Measurements from ENCODE around the gene MAB21L3. TPM values are rescaled to one million over a fixed set of nuclear protein-coding genes. Genes with fewer than 3 reads are reported as not detected.

The MAB21L3 gene
- total and polyA plus RNA-seq, 2 of the 13 experiments (the other 11 are each of a cell fraction or from before 2014, with no cell fraction given): 0.55 to 4.1 TPM

- H3K79me2 ChIP-seq (ENCODE audit: insufficient read depth, low read length): no peaks in the 10 kb centered on the region
- TF ChIP-seq ZNF274 (CRISPR knock-in tag; IDR thresholded peaks at IDR 0.05) (no peak), ZBTB34 (CRISPR knock-in tag; IDR thresholded peaks at IDR 0.05) (no peak), CTCF (CRISPR knock-in tag; IDR thresholded peaks at IDR 0.05) (peak; percentile 20; the same call in 1 of the 2 replicates)
- no peak overlapping the region for H3K4me3 ChIP-seq (replicated peaks in 1 of 3; ENCODE audit: insufficient read depth in 1 of 3, low read depth in 2 of 3, low read length in 3 of 3)
- DNase-seq (ENCODE audit: low spot score) (no peak), FAIRE-seq (no peak), ATAC-seq (no peak)
- no TSS peak for BruUV-seq (replicated peaks)
- H3K36me3 ChIP-seq (replicated peaks in 1 of 2; ENCODE audit: control insufficient read depth in 1 of 2, insufficient read depth in 2 of 2, low read length in 2 of 2): no peaks in the 10 kb centered on the region
- intact Hi-C loops (cut with micrococcal nuclease; ENCODE audit: unreplicated experiment): no loop called here
- no peak overlapping the region for H3K9ac ChIP-seq (ENCODE audit: insufficient read depth, low read depth, low read length)
- no peak overlapping the region for H3K4me2 ChIP-seq (ENCODE audit: low read depth, low read length)
- H3K27ac ChIP-seq (ENCODE audit: extremely low read length, insufficient read depth, low read length): no peak overlapping the region
- 67% methylated on average over 3 of the region's 4 CpGs for WGBS (ENCODE audit: low lambda C conversion rate)
- peaks cover 7% of the 10 kb centered on the region for H3K9me3 ChIP-seq (ENCODE audit: low read length)
- H4K20me1 ChIP-seq (ENCODE audit: insufficient read depth, low read length): no peaks in the 10 kb centered on the region
- ChIA-PET CTCF (ENCODE audit: low intra/inter-chr PET ratio, low total read pairs) (no interaction called here), POLR2A (interaction anchor here (1.2 kb wide), 1 partner anchor 270 kb away, joined by 3 read pairs; no protein-coding TSS in a partner anchor)
- peaks cover 32% of the 10 kb centered on the region for H3K4me1 ChIP-seq (ENCODE audit: insufficient read depth, low read length)
- no peak overlapping the region for H2AFZ ChIP-seq (ENCODE audit: low read length)
- in situ Hi-C loops (cut with HindIII; ENCODE audit: extremely low pct_ligation_motif_present, low pct_unique_long_range_greater_than_20kb): loop anchor here (5.0 to 10.0 kb wide), 3 partner anchors 57 to 349 kb away; no protein-coding TSS in a partner anchor
- H3K27me3 ChIP-seq (ENCODE audit: control insufficient read depth in 1 of 2, insufficient read depth in 2 of 2, low read length in 2 of 2): peaks cover 0 to 2% of the 10 kb centered on the region in 2 experiments; a peak in 1 of 5 replicates
These were observed 36.8 kb downstream of the MAB21L3 start for GRCh38 chr1:116147972-116148371.

- WGBS (ENCODE audit: low lambda C conversion rate): 79% methylated on average over 3 of the region's 3 CpGs
- Histone ChIP-seq H3K9me3 (ENCODE audit: low read length) (peaks cover 4% of the 10 kb centered on the region), H3K79me2 (ENCODE audit: insufficient read depth, low read length) (no peaks in the 10 kb centered on the region), H3K27me3 (ENCODE audit: control insufficient read depth in 1 of 2, insufficient read depth in 2 of 2, low read length in 2 of 2) (peaks cover 0 to 2% of the 10 kb centered on the region in 2 experiments; a peak in 1 of 5 replicates), H3K36me3 (replicated peaks in 1 of 2; ENCODE audit: control insufficient read depth in 1 of 2, insufficient read depth in 2 of 2, low read length in 2 of 2) (no peaks in the 10 kb centered on the region), H3K9ac (ENCODE audit: insufficient read depth, low read depth, low read length) (no peak overlapping the region), H3K4me1 (ENCODE audit: insufficient read depth, low read length) (peaks cover 42% of the 10 kb centered on the region), H3K4me3 (replicated peaks in 1 of 3; ENCODE audit: insufficient read depth in 1 of 3, low read depth in 2 of 3, low read length in 3 of 3) (no peak overlapping the region), H4K20me1 (ENCODE audit: insufficient read depth, low read length) (no peaks in the 10 kb centered on the region), H3K4me2 (ENCODE audit: low read depth, low read length) (no peak overlapping the region), H2AFZ (ENCODE audit: low read length) (no peak overlapping the region), H3K27ac (ENCODE audit: extremely low read length, insufficient read depth, low read length) (no peak overlapping the region)
- no peak for FAIRE-seq
- BruUV-seq (replicated peaks): no TSS peak
- in situ Hi-C loops (cut with HindIII; ENCODE audit: extremely low pct_ligation_motif_present, low pct_unique_long_range_greater_than_20kb): loop anchor here (5.0 to 10.0 kb wide), 3 partner anchors 56 to 348 kb away; no protein-coding TSS in a partner anchor
- intact Hi-C loops (cut with micrococcal nuclease; ENCODE audit: unreplicated experiment): no loop called here
- no peak for DNase-seq (ENCODE audit: low spot score)
- POLR2A ChIA-PET: no interaction called here
- ATAC-seq: no peak
- CTCF ChIA-PET (ENCODE audit: low intra/inter-chr PET ratio, low total read pairs): no interaction called here
- TF ChIP-seq SNAI1 (CRISPR knock-in tag; IDR thresholded peaks at IDR 0.05; ENCODE audit: borderline replicate concordance) (no peak), SP5 (CRISPR knock-in tag; IDR thresholded peaks at IDR 0.05; ENCODE audit: borderline replicate concordance, low read depth) (no peak), KDM5B (CRISPR knock-in tag; IDR thresholded peaks at IDR 0.05; ENCODE audit: borderline replicate concordance) (no peak), NR2F6 (IDR thresholded peaks at IDR 0.05) (no peak), NR2F6 (CRISPR knock-in tag; IDR thresholded peaks at IDR 0.05) (no peak), ZNF205 (CRISPR knock-in tag; IDR thresholded peaks at IDR 0.05) (no peak), ZFP37 (CRISPR knock-in tag; IDR thresholded peaks at IDR 0.05; ENCODE audit: borderline replicate concordance) (no peak), SALL1 (CRISPR knock-in tag; IDR thresholded peaks at IDR 0.05) (no peak), NFIB (CRISPR knock-in tag; IDR thresholded peaks at IDR 0.05; ENCODE audit: borderline replicate concordance) (no peak), PREB (CRISPR knock-in tag; IDR thresholded peaks at IDR 0.05) (no peak), ZBTB43 (CRISPR knock-in tag; conservative IDR thresholded peaks at IDR 0.05) (no peak)
These were observed 37.8 kb downstream of the MAB21L3 start for GRCh38 chr1:116148967-116149366.
